ENCODE measurements around the gene PTCSC3.

PTCSC3 gene

GRCh38 chr14:36176524-36176923 is at the start of gene PTCSC3:
PTCSC3 (minus strand) TSS chr14:36176722.
- CTCF ChIA-PET, result no interaction called here
- DNase-seq (ENCODE audit: low spot score), result no peak
- TF ChIP-seq CTCF (conservative IDR thresholded peaks at IDR 0.05; ENCODE audit: low read depth), result no peak
- POLR2A ChIA-PET (ENCODE audit: low non-redundant PET), result no interaction called here
- H3K27ac ChIP-seq, result no peak within 1 kb of the TSS

- ChIA-PET POLR2A (ENCODE audit: low non-redundant PET) (no interaction called here), CTCF (no interaction called here)
- H3K27ac ChIP-seq, result no peak overlapping the region
- no peak for DNase-seq (ENCODE audit: low spot score)
- TF ChIP-seq CTCF (conservative IDR thresholded peaks at IDR 0.05; ENCODE audit: low read depth), result no peak
These were observed 49.6 kb upstream of the PTCSC3 start for GRCh38 chr14:36226164-36226563.

DNA sequence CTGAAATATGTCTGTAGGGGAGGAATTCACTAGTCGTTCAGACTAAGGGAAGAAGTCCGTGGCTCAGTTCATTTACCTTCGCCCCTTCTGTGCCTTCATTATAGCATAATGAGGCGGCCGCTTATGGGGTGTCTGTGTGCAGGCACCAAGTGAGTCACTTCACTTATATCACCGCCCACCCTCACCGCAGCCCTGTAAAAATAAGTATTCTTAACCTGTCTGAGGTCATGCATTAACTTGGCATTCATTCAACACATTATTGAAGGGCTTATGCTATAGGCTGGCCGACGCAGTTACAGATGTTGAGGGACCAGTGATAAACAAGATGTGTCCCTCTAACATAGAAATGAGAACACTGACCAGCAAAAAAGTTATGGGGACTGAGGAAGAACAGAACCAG is 47.7 kb upstream of the PTCSC3 start:
- no peak for DNase-seq (ENCODE audit: low spot score)
- TF ChIP-seq CTCF (conservative IDR thresholded peaks at IDR 0.05; ENCODE audit: low read depth), result no peak
- POLR2A ChIA-PET (ENCODE audit: low non-redundant PET), result no interaction called here
- CTCF ChIA-PET, result no interaction called here
- H3K27ac ChIP-seq, result no peak overlapping the region

DNA sequence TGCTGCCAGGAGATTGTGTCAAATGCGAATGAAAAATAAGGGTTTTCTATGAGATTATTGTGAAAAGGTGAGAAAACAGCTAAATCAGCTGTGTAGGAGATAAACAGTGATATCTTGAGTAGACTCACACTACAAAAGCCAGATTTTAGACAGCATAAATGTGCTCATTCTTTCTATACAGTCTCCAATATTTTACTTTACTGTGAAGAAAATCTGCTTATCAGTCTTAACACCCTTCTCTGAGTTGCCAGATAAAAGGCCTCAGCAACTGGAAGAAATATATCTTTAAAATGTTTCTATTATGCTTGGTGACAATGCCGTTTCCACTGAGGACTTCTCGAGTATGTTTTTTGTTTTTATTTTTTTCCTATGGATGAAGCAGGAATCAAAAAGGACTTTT is 47.0 kb upstream of the PTCSC3 start:
- DNase-seq (ENCODE audit: low spot score), result no peak

DNA sequence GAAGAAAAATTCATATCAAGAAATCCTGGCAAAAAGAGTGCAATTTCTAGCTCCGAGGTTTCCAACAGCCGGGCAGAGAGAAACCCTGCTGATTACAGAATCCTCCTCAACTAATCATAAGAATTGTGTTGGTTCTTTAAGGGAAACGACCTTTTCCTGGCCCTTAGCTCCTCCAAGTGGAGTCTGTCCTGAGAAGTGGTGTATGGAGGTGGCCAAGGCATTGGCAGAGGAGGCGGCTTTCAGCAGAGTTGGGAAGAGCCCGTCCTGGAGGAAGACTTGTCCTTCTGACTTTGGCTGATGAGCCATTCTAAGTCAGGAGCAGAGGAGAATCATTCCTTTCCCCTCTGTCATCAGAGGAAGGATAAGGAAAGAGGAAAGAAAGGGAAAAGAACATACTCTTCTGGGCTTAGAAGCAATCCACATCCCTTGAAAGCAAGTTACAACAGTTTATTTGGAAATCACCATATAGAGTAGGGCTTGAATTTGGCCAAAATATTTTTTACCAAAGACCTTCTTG is 46.5 kb upstream of the PTCSC3 start:
- no peak for TF ChIP-seq CTCF (conservative IDR thresholded peaks at IDR 0.05; ENCODE audit: low read depth)
- POLR2A ChIA-PET (ENCODE audit: low non-redundant PET), result no interaction called here
- CTCF ChIA-PET, result interaction anchor here (0.5 kb wide), 1 partner anchor 10 kb away, joined by 3 read pairs; no protein-coding TSS in a partner anchor
- no peak overlapping the region for H3K27ac ChIP-seq
- DNase-seq (ENCODE audit: low spot score), result no peak

More for the DNA sequence above, 47.0 kb upstream of the PTCSC3 start:
- H3K27ac ChIP-seq, result no peak overlapping the region
- POLR2A ChIA-PET (ENCODE audit: low non-redundant PET), result no interaction called here
- CTCF ChIA-PET, result no interaction called here
- TF ChIP-seq CTCF (conservative IDR thresholded peaks at IDR 0.05; ENCODE audit: low read depth), result no peak

- POLR2A ChIA-PET (ENCODE audit: low non-redundant PET), result no interaction called here
These were observed 45.8 kb upstream of the PTCSC3 start for GRCh38 chr14:36222337-36222736.

More at GRCh38 chr14:36222337-36222736, 45.8 kb upstream of the PTCSC3 start:
- CTCF ChIA-PET, result interaction anchor here (0.5 kb wide), 1 partner anchor 10 kb away, joined by 3 read pairs; no protein-coding TSS in a partner anchor
- no peak for DNase-seq (ENCODE audit: low spot score)
- TF ChIP-seq CTCF (conservative IDR thresholded peaks at IDR 0.05; ENCODE audit: low read depth), result no peak
- no peak overlapping the region for H3K27ac ChIP-seq
